ENCODE results near the gene SLC5A3.

SLC5A3 gene

DNA sequence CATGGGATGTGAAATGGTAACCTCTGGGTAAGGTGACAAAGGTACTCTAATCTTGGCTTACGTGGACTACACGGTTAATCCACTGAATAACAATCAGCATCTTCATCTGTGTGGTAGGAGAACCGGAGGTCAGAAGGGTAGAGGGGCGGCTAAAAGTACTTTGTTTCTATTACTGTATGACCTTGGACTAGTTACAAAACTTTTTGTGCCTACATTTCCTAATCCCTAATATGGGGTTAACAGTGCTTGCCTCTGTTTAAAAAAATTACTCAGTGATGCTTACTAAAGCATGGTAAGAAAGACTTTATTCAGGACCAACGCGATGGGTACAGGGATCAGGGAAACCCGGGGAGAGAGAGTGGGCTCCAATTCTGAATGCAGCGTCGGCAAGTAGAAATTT is 1.7 kb upstream of the SLC5A3 start:
- no peak for DNase-seq (ENCODE audit: low read depth)
- no peak for TF ChIP-seq CTCF (conservative IDR thresholded peaks at IDR 0.05; ENCODE audit: low read depth, low read length)
- H3K4me3 ChIP-seq (ENCODE audit: low read length), result no peak overlapping the region

DNA sequence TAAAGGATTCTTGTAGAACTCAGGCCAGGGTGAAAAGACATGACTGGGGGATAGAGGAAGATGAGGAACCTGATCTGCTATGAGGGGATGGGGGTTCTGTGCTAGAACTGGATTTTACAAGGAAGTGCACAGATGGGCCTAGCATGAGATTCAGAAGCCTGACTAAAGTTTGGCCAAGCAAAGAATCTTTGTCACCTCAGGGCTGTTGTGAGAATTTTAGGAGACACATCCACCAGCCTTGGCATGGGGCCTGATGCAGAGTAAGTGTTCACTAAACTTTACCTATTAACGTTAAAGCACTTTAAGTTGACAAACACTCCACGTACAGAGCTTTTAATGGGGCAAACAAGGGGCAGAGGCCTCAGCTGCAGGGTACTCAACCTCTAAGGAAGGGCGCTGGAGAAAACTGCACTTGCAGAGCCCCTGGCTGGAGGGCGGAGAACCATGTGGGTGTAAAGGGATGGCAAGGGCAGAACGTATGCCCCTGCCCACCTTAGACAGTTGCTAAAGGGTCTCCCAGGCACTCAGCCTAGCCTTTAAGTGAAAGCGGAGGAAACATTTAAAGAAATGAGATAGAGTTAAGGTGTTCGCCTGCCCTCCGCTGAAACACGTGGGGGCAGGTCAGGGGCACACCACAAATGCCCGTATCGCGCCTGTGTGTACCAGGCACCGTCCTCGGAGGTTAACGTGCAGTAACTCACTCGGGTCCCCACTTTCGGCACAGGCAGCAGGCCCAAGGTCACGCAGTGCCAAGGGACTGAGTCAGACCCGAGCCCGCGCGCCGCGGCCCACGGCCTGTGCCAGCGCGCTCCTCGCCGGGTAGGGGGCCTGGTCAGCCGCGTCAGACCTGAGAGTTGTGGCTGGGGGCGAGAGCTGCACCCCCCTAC is 990 bp upstream of the SLC5A3 start:
- no peak for DNase-seq (ENCODE audit: low read depth)
- TF ChIP-seq CTCF (conservative IDR thresholded peaks at IDR 0.05; ENCODE audit: low read depth, low read length), result no peak
- peak overlapping the region; percentile 24 for H3K4me3 ChIP-seq (ENCODE audit: low read length)

DNA sequence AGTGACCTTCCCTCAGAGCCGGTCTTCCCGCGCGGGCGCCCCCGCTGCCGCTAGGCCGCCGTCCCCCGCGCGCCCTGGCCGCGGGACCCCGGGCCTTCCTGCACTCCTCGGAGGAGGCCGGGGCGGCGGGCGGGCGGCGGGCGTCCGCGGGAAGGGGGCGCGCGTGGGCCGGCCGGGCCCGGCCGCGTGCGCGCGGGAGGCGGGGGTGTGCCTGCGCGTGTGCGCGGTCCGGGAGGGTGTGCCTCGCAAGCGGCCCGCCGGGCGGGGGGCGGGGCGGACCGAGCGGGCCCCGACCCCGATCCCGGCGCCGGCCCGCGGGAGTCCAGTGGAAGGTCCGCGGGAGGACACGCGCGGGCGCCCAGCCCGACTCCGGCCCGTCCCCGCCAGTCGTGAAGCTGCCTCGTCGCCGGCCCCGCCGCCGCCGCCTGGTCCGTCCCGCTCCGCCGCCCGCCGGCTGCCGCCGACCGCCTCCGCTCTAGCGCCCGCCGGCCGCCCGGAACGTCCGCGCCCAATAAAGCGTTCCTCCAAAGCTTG is 438 bp downstream of the SLC5A3 start:
- TF ChIP-seq CTCF (conservative IDR thresholded peaks at IDR 0.05; ENCODE audit: low read depth, low read length), result no peak
- H3K4me3 ChIP-seq (ENCODE audit: low read length), result peak overlapping the region; percentile 90
- DNase-seq (ENCODE audit: low read depth), result no peak

GRCh38 chr21:34074283-34075090 is 1.1 kb downstream of the SLC5A3 start:
- H3K4me3 ChIP-seq (ENCODE audit: low read length), result peak overlapping the region; percentile 90

DNA sequence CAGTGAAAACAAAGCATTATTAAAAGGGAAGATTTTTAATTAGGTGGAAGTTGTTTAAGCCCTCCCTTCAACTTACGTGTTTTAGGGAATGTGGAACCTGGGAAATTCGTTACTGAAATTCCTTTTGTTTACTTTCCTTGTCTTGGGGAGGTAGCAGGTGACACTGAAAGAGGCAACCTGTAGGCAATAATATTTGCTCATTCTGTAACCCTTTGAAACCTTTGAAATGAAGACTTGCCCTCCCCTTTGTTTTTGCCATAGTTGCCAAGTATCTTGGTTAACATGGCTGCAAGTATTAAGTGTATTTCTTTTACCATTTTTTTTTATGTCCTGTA is 1.7 kb downstream of the SLC5A3 start:
- no peak for DNase-seq (ENCODE audit: low read depth)
- peak overlapping the region; percentile 90 for H3K4me3 ChIP-seq (ENCODE audit: low read length)
- no peak for TF ChIP-seq CTCF (conservative IDR thresholded peaks at IDR 0.05; ENCODE audit: low read depth, low read length)

More at GRCh38 chr21:34074283-34075090, 1.1 kb downstream of the SLC5A3 start:
- no peak for DNase-seq (ENCODE audit: low read depth)
- TF ChIP-seq CTCF (conservative IDR thresholded peaks at IDR 0.05; ENCODE audit: low read depth, low read length), result no peak

DNA sequence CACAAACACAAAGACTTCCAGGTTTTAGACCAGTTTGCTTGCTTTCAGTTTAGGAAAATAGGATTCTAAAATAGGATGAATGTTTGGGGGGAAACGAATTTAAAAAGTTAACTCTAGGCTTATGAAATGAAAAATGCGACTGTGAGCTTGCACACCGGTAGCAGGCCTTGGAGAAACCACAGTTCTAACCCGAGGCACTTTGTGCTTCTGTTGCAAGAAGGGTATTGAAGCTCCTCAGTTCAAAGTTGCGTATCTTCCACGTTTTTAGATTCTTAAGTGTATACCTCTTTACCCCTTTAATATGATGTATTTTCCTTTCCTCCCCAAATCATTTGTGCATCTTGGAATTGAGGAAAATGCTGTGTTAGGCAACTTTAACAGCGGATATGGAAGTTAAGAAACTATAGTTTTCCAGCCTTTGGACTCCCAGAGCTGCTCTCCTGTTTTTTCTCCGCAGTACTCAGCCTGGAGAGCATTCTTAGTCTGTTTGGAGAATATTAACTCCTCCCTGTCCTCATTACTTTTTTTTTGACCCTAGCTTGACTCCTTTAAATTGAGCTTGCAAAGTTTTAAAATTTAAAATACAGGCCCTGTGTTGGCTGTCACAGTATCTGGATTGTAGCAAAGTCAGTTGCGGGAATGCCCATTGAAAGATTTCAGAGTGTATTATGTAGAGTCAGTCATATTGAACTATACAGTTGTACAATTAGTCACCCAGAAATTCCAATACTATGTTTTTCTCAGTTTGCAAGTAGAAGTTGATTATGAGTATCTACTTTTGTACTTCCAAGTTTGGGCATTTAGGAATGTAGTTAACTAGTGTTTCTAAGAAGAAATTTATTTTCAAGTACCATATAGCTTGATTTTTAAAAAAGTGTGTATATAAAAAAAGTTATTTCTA is 2.6 kb downstream of the SLC5A3 start:
- TF ChIP-seq CTCF (conservative IDR thresholded peaks at IDR 0.05; ENCODE audit: low read depth, low read length), result no peak
- peak overlapping the region; percentile 90 for H3K4me3 ChIP-seq (ENCODE audit: low read length)
- DNase-seq (ENCODE audit: low read depth), result no peak

Data from retinal pigment epithelial cell (primary cell).